Neural cell (in vitro differentiated cells): ENCODE results near the gene TCF23. TPM values are rescaled to one million over a fixed set of nuclear protein-coding genes. Genes with fewer than 3 reads are reported as not detected.

Experiments
- H2AFZ ChIP-seq: fragments of 200-600, 300-800 bp; sonication (generic), shearing (Covaris generic); 2 replicates; pipeline ENCODE4 v1.6.0; 2014; ENCODE audit warnings: low read depth, mild to moderate bottlenecking, antibody characterized with exemption, low read length, moderate library complexity
- H3F3A ChIP-seq: fragments of 200-600 bp; shearing (Covaris generic); 2 replicates; pipeline ENCODE4 v1.6.1; 2016; ENCODE audit warnings: mild to moderate bottlenecking, moderate library complexity, mixed read lengths, antibody characterized with exemption, low read length; ENCODE audit not compliant: insufficient read depth, poor library complexity, severe bottlenecking
- H3K27ac ChIP-seq: fragments of 200-600, 300-800 bp; sonication (generic), shearing (Covaris generic); 2 replicates; pipeline ENCODE4 v1.5.1; 2014; ENCODE audit warnings: mild to moderate bottlenecking, low read length, moderate library complexity
- H3K27me3 ChIP-seq: fragments of 300-800, 200-600 bp; sonication (generic), shearing (Covaris generic); 2 replicates; pipeline ENCODE4 v1.6.0; 2014; ENCODE audit warnings: mild to moderate bottlenecking, low read depth, low read length, moderate library complexity; ENCODE audit not compliant: insufficient read depth
- H3K36me3 ChIP-seq: fragments of 300-800, 200-600 bp; sonication (generic), shearing (Covaris generic); 2 replicates; pipeline ENCODE4 v1.5.1; 2014; ENCODE audit warnings: mild to moderate bottlenecking, antibody characterized with exemption, low read length, moderate library complexity; ENCODE audit not compliant: insufficient read depth
- H3K4me2 ChIP-seq: fragments of 300-800, 200-600 bp; sonication (generic), shearing (Covaris generic); 2 replicates; pipeline ENCODE4 v1.6.0; 2014; ENCODE audit warnings: mild to moderate bottlenecking, low read length
- H3K4me3 ChIP-seq: fragments of 300-800, 200-600 bp; sonication (generic), shearing (Covaris generic); 2 replicates; pipeline ENCODE4 v1.5.1; 2014; ENCODE audit warnings: mild to moderate bottlenecking, low read length, moderate library complexity
- H3K79me2 ChIP-seq: fragments of 200-600 bp; shearing (Covaris generic); replicated peaks from 2 replicates; pipeline ENCODE4 v1.6.0; 2014; ENCODE audit warnings: mild to moderate bottlenecking, low read length, moderate library complexity; ENCODE audit not compliant: insufficient read depth
- H3K9ac ChIP-seq: fragments of 300-800, 200-600 bp; sonication (generic), shearing (Covaris generic); 2 replicates; pipeline ENCODE4 v1.6.1; 2016; ENCODE audit warnings: mild to moderate bottlenecking, low read length, mixed read lengths
- H3K9me2 ChIP-seq: fragments of 200-600 bp; shearing (Covaris generic); 2 replicates; pipeline ENCODE4 v1.6.1; 2016; ENCODE audit warnings: mild to moderate bottlenecking, low read length, mixed read lengths; ENCODE audit not compliant: insufficient read depth
- H3K9me3 ChIP-seq: fragments of 200-600, 300-800 bp; sonication (generic), shearing (Covaris generic); 2 replicates; pipeline ENCODE4 v1.6.1; 2016; ENCODE audit warnings: mild to moderate bottlenecking, mixed run types, low read length, moderate library complexity, mixed read lengths
- H4K20me1 ChIP-seq: fragments of 200-600 bp; shearing (Covaris generic); 2 replicates; pipeline ENCODE4 v1.6.1; 2016; ENCODE audit warnings: mild to moderate bottlenecking, mixed run types; ENCODE audit not compliant: insufficient read depth
- CTCF ChIP-seq: fragments of 450-650 bp; IDR thresholded peaks from 2 replicates; pipeline ENCODE4 v1.5.1; 2014; ENCODE audit warnings: antibody characterized with exemption, mild to moderate bottlenecking, moderate library complexity; ENCODE audit not compliant: poor library complexity, severe bottlenecking
- EP300 ChIP-seq: fragments of 450-650 bp; conservative IDR thresholded peaks from 2 replicates; pipeline ENCODE4 v1.6.1; 2014; ENCODE audit warnings: antibody characterized with exemption, mild to moderate bottlenecking, moderate library complexity; ENCODE audit not compliant: poor library complexity, severe bottlenecking
- EZH2 ChIP-seq: fragments of 200-600, 300-800 bp; shearing (Covaris generic), sonication (generic); IDR thresholded peaks from 2 replicates; pipeline ENCODE4 v1.6.1; 2014; ENCODE audit warnings: antibody characterized with exemption, low read length, borderline replicate concordance, mild to moderate bottlenecking; ENCODE audit not compliant: insufficient read depth, poor library complexity, severe bottlenecking
- MXI1 ChIP-seq: fragments of 450-650 bp; conservative IDR thresholded peaks from 2 replicates; pipeline ENCODE4 v1.6.1; 2014; ENCODE audit warnings: antibody characterized with exemption, mild to moderate bottlenecking; ENCODE audit not compliant: poor library complexity, severe bottlenecking
- POLR2AphosphoS5 ChIP-seq: IDR thresholded peaks from 2 replicates; pipeline ENCODE4 v1.6.1; 2012
- RAD21 ChIP-seq: fragments of 450-650 bp; conservative IDR thresholded peaks from 2 replicates; pipeline ENCODE4 v1.6.1; 2014; ENCODE audit warnings: antibody characterized with exemption, mild to moderate bottlenecking, moderate library complexity
- REST ChIP-seq: IDR thresholded peaks from 2 replicates; pipeline ENCODE4 v1.6.1; 2012; ENCODE audit warnings: borderline replicate concordance
- SMC3 ChIP-seq: fragments of 450-650 bp; conservative IDR thresholded peaks from 2 replicates; pipeline ENCODE4 v1.6.1; 2014; ENCODE audit warnings: antibody characterized with exemption, mild to moderate bottlenecking, moderate library complexity; ENCODE audit not compliant: poor library complexity
- TAF1 ChIP-seq: IDR thresholded peaks from 2 replicates; pipeline ENCODE4 v1.6.1; 2012; ENCODE audit warnings: low read depth
- polyA plus RNA-seq: library from polyadenylated mRNA; depleted of rRNA; stranded (reverse); fragments of >200 nt; gene quantifications from 2 replicates; pipeline ENCODE4 v1.2.3, GENCODE V29; 2014

Gene TCF23
- polyA plus RNA-seq, 1 donor from 2014 or later, result not detected

- H3K36me3 ChIP-seq, result no peaks in the 10 kb centered on the region
- TF ChIP-seq EP300 (no peak), TAF1 (no peak), CTCF (no peak), EZH2 (no peak)
- no peaks in the 10 kb centered on the region for H3F3A ChIP-seq
- H2AFZ ChIP-seq, result no peak overlapping the region
- H3K9me2 ChIP-seq, result no peaks in the 10 kb centered on the region
- no peak overlapping the region for H3K27ac ChIP-seq
- no peaks in the 10 kb centered on the region for H4K20me1 ChIP-seq
- H3K9me3 ChIP-seq, result no peaks in the 10 kb centered on the region
- H3K9ac ChIP-seq, result no peak overlapping the region
- H3K4me3 ChIP-seq, result no peak overlapping the region
- H3K27me3 ChIP-seq, result no peaks in the 10 kb centered on the region
- no peak overlapping the region for H3K4me2 ChIP-seq
- no peaks in the 10 kb centered on the region for H3K79me2 ChIP-seq
Measured at GRCh38 chr2:27102329-27102728, 46.5 kb upstream of the TCF23 start.

GRCh38 chr2:27105981-27106380 lies 42.8 kb upstream of the TCF23 start:
- Histone ChIP-seq H3K4me2 (no peak overlapping the region), H3K27me3 (no peaks in the 10 kb centered on the region), H4K20me1 (no peaks in the 10 kb centered on the region), H3K27ac (no peak overlapping the region), H3K9me3 (no peaks in the 10 kb centered on the region), H3K4me3 (no peak overlapping the region), H3K9me2 (no peaks in the 10 kb centered on the region), H3K79me2 (no peaks in the 10 kb centered on the region), H3K36me3 (no peaks in the 10 kb centered on the region), H3K9ac (no peak overlapping the region), H3F3A (no peaks in the 10 kb centered on the region), H2AFZ (no peak overlapping the region)
- TF ChIP-seq POLR2AphosphoS5 (no peak), EZH2 (no peak), CTCF (no peak), SMC3 (no peak), RAD21 (no peak)

GRCh38 chr2:27108221-27108620 lies 40.6 kb upstream of the TCF23 start:
- no peak overlapping the region for H2AFZ ChIP-seq
- H4K20me1 ChIP-seq, result no peaks in the 10 kb centered on the region
- no peaks in the 10 kb centered on the region for H3K79me2 ChIP-seq
- no peaks in the 10 kb centered on the region for H3F3A ChIP-seq
- H3K9me3 ChIP-seq, result no peaks in the 10 kb centered on the region
- no peak overlapping the region for H3K9ac ChIP-seq
- H3K9me2 ChIP-seq, result no peaks in the 10 kb centered on the region
- H3K4me2 ChIP-seq, result no peak overlapping the region
- no peaks in the 10 kb centered on the region for H3K36me3 ChIP-seq
- no peak for TF ChIP-seq SMC3
- TF ChIP-seq EZH2, result no peak
- TF ChIP-seq MXI1, result no peak
- no peak for TF ChIP-seq TAF1
- TF ChIP-seq POLR2AphosphoS5, result no peak
- TF ChIP-seq REST, result no peak
- no peak for TF ChIP-seq RAD21
- no peak for TF ChIP-seq EP300
- TF ChIP-seq CTCF, result no peak
- H3K27me3 ChIP-seq, result no peaks in the 10 kb centered on the region
- H3K27ac ChIP-seq, result no peak overlapping the region
- H3K4me3 ChIP-seq, result no peak overlapping the region
